HepG2 (cell line): Measurements from ENCODE around the gene IL3. TPM values are rescaled to one million over a fixed set of nuclear protein-coding genes. Genes with fewer than 3 reads are reported as not detected.

Experiments used
- ATAC-seq: fragments of 200-7000 bp; cut with Tn5 transposase; 3 replicates; pipeline ENCODE4 v1.9.1; 2020; ENCODE audit warnings: mild to moderate bottlenecking, moderate library complexity
- BruUV-seq: library from RNA; stranded (reverse); fragments of 400-500 nt; replicated peaks from 2 replicates; lab custom pipeline; 2021; lab: Mats Ljungman, UMichigan
- CTCF ChIA-PET: fragments of 300-600 bp; formaldehyde crosslinking; extraction: SDS; loops from one replicate; lab custom pipeline; 2021; ENCODE audit warnings: low total read pairs, inconsistent platforms, low intra/inter-chr PET ratio; lab: Yijun Ruan, JAX
- POLR2A ChIA-PET: fragments of 350-600 bp; sonication (Branson Sonifier 250); formaldehyde crosslinking; loops from one replicate; lab custom pipeline; 2020; ENCODE audit warnings: antibody characterized with exemption, inconsistent platforms; lab: Yijun Ruan, JAX
- DNase-seq: peaks from one replicate; pipeline ENCODE4 v3.0.0-alpha.2; 2015; ENCODE audit warnings: low spot score
- FAIRE-seq: peaks from 3 replicates; lab custom pipeline; 2011; peaks lifted over from hg19 to GRCh38; lab: Jason Lieb, UNC
- H2AFZ ChIP-seq: one replicate; pipeline ENCODE4 v1.6.1; 2011; ENCODE audit warnings: low read length, inconsistent platforms
- H3K27ac ChIP-seq: fragments of 300-600 bp; 3 replicates; pipeline ENCODE4 v1.8.0; 2011; ENCODE audit warnings: mixed run types, mild to moderate bottlenecking, mixed read lengths, low read length, inconsistent platforms; ENCODE audit not compliant: insufficient read depth; ENCODE audit errors: extremely low read length
- H3K27me3 ChIP-seq, 2 experiments: fragments of 200-600 bp in 1 of 2; 2 replicates in 1 of 2; 3 replicates in 1 of 2; pipeline versions ENCODE4 v1.6.0 to v1.8.0; 2011; ENCODE audit warnings: low read length in 2 of 2, mild to moderate bottlenecking in 2 of 2, moderate library complexity in 2 of 2, inconsistent platforms in 1 of 2; ENCODE audit not compliant: insufficient read depth in 2 of 2, control insufficient read depth in 1 of 2
- H3K36me3 ChIP-seq, 2 experiments: fragments of 200-600 bp in 1 of 2; replicated peaks in 1 of 2; 2 replicates in 1 of 2; 3 replicates in 1 of 2; pipeline versions ENCODE4 v1.5.1 to v1.8.0; 2011; ENCODE audit warnings: low read length in 2 of 2, inconsistent platforms in 1 of 2; ENCODE audit not compliant: insufficient read depth in 2 of 2, control insufficient read depth in 1 of 2
- H3K4me1 ChIP-seq: 2 replicates; pipeline ENCODE4 v1.5.1; 2012; ENCODE audit warnings: low read length, inconsistent platforms; ENCODE audit not compliant: insufficient read depth
- H3K4me2 ChIP-seq: 2 replicates; pipeline ENCODE4 v1.6.0; 2011; ENCODE audit warnings: low read depth, low read length, inconsistent platforms
- H3K4me3 ChIP-seq, 3 experiments: fragments of 200-600 bp in 1 of 3; sonication (generic), shearing (Covaris generic) in 1 of 3; replicated peaks in 1 of 3; 2 replicates each; pipeline ENCODE4 v1.5.1; 2011 to 2016; ENCODE audit warnings: low read length in 3 of 3, inconsistent platforms in 2 of 3, low read depth in 2 of 3, mild to moderate bottlenecking in 2 of 3, control low read depth in 1 of 3, mixed read lengths in 1 of 3; ENCODE audit not compliant: insufficient read depth in 1 of 3
- H3K79me2 ChIP-seq: one replicate; pipeline ENCODE4 v1.6.1; 2011; ENCODE audit warnings: low read length, inconsistent platforms; ENCODE audit not compliant: insufficient read depth
- H3K9ac ChIP-seq: 2 replicates; pipeline ENCODE4 v1.6.0; 2011; ENCODE audit warnings: mild to moderate bottlenecking, low read depth, low read length, inconsistent platforms; ENCODE audit not compliant: insufficient read depth
- H3K9me3 ChIP-seq: 2 replicates; pipeline ENCODE4 v1.5.1; 2012; ENCODE audit warnings: mild to moderate bottlenecking, low read length
- H4K20me1 ChIP-seq: 2 replicates; pipeline ENCODE4 v1.6.0; 2011; ENCODE audit warnings: inconsistent platforms, mild to moderate bottlenecking, low read length, moderate library complexity; ENCODE audit not compliant: insufficient read depth
- ARID4A ChIP-seq: sonication (generic); formaldehyde crosslinking; IDR thresholded peaks from 2 replicates; pipeline ENCODE4 v1.5.0; 2020; ENCODE audit warnings: mild to moderate bottlenecking, missing genetic modification reagents, borderline replicate concordance
- RELA ChIP-seq: sonication (generic); formaldehyde crosslinking; IDR thresholded peaks from 2 replicates; pipeline ENCODE4 v1.4.0; 2020; ENCODE audit warnings: missing genetic modification reagents
- ZNF280D ChIP-seq: sonication (generic); formaldehyde crosslinking; IDR thresholded peaks from 2 replicates; pipeline ENCODE4 v1.5.1; 2020; ENCODE audit warnings: mild to moderate bottlenecking, missing genetic modification reagents
- ZNF329 ChIP-seq: sonication (generic); formaldehyde crosslinking; IDR thresholded peaks from 2 replicates; pipeline ENCODE4 v1.9.0; 2021; ENCODE audit warnings: low read depth, mild to moderate bottlenecking, missing genetic modification reagents
- WGBS: methylation state at CpG from one replicate; pipeline ENCODE4 v1.1.6; 2017; ENCODE audit warnings: low lambda C conversion rate; 5-methylcytosine and 5-hydroxymethylcytosine counted together
- in situ Hi-C: cut with HindIII; loops from 2 replicates; pipeline ENCODE4 v1.10.0; 2017; ENCODE audit warnings: low pct_unique_long_range_greater_than_20kb; ENCODE audit not compliant: extremely low pct_ligation_motif_present
- intact Hi-C: fragments of 100-400 bp; cut with micrococcal nuclease; formaldehyde crosslinking; loops from one replicate; pipeline ENCODE4 v1.10.0; 2022; ENCODE audit not compliant: unreplicated experiment
- polyA plus RNA-seq, 8 experiments: library from polyadenylated mRNA; depleted of rRNA in 3 of 8; stranded (reverse) in 7 of 8; unstranded in 1 of 8; fragments of >200 nt; fragmentation: Illumina TruSeq in 4 of 8; extraction: Trizol in 4 of 8; gene quantifications; 2 replicates each; pipeline versions ENCODE4 v1.2.1 to v1.2.3, GENCODE V29; 2011 to 2016; ENCODE audit warnings: low read depth in 4 of 8, missing spikeins in 1 of 8, mixed read lengths in 1 of 8; ENCODE audit not compliant: insufficient read depth in 1 of 8
- total RNA-seq, 5 experiments: library from RNA; depleted of rRNA; stranded (reverse); fragments of >200 nt; fragmentation: Illumina TruSeq; extraction: Trizol; gene quantifications; 2 replicates each; pipeline ENCODE4 v1.2.3, GENCODE V29; 2016; ENCODE audit warnings: low read depth in 1 of 5

Gene IL3
- total and polyA plus RNA-seq, 2 of the 13 experiments (the other 11 are each of a cell fraction or from before 2014, with no cell fraction given), result not detected

DNA sequence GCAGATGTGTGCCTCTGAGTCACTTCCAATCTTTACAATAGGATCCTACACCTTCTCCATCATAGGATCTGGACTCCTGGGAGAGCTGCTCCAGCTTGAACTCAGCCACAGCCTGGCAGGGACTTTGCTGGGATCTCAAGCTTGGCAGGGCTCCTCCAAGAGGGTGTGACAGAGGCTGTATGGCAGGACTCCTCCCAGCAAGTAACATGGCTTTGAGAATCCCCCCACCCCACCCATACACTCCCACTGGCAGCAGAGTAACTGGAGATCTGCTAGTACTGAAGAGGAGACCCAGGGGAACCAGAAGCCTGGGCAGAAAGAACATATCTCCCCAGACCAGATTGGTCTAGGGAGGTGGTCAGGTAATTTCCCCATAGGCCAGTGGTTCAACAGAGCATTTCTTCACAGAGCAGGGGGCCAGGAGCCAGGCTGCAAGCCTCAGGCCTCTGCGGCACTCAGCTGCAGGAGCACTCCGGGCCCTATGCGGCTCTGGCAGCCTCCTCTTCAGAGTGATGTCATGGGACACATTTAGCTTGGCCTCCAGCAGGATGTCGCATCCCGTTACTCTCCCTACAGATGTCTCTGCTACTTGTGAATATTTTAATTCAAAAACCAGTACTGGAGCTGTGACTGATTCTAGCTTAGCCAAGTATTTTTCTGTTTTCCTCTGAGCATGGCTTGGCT is 47.3 kb upstream of the IL3 start (continued):
- TF ChIP-seq RELA (CRISPR knock-in tag), result no peak
- TF ChIP-seq ARID4A (CRISPR knock-in tag), result no peak
- TF ChIP-seq, all 625 proteins: peak for 0

GRCh38 chr5:132013711-132014110 is 46.7 kb upstream of the IL3 start:
- TF ChIP-seq ZNF280D (no peak), ZNF329 (CRISPR knock-in tag) (no peak)
- no TSS peak for BruUV-seq
- Histone ChIP-seq H3K27ac (no peak overlapping the region), H3K36me3 (no peaks in the 10 kb centered on the region), H4K20me1 (no peaks in the 10 kb centered on the region), H3K4me2 (no peak overlapping the region), H3K27me3 (peaks cover 11 to 39% of the 10 kb centered on the region in 2 experiments; a peak in 3 of 5 replicates), H3K4me3 (no peak overlapping the region), H3K79me2 (no peaks in the 10 kb centered on the region), H3K9me3 (no peaks in the 10 kb centered on the region), H2AFZ (no peak overlapping the region), H3K4me1 (peaks cover 23% of the 10 kb centered on the region), H3K9ac (no peak overlapping the region)
- ATAC-seq (no peak), FAIRE-seq (no peak), DNase-seq (no peak)
- intact Hi-C loops, result no loop called here
- 11% methylated on average over 1 of the region's 2 CpGs for WGBS
- CTCF ChIA-PET, result no interaction called here
- POLR2A ChIA-PET, result no interaction called here
- in situ Hi-C loops, result loop anchor here (25.0 kb wide), 1 partner anchor 576 kb away; no protein-coding TSS in a partner anchor
